HepG2 (cell line): ENCODE results near the gene GBP2. TPM values are rescaled to one million over a fixed set of nuclear protein-coding genes. Genes with fewer than 3 reads are reported as not detected.
"Not testable (repeated sequence)": the region's sequence is repeated elsewhere in the genome, so short reads cannot be mapped to it uniquely, and the experiment has no call there.

ENCODE experiments used
- ATAC-seq: fragments of 200-7000 bp; cut with Tn5 transposase; 3 replicates; pipeline ENCODE4 v1.9.1; 2020; ENCODE audit warnings: mild to moderate bottlenecking, moderate library complexity
- BruUV-seq: library from RNA; stranded (reverse); fragments of 400-500 nt; replicated peaks from 2 replicates; lab custom pipeline; 2021; lab: Mats Ljungman, UMichigan
- CTCF ChIA-PET: fragments of 300-600 bp; formaldehyde crosslinking; extraction: SDS; loops from one replicate; lab custom pipeline; 2021; ENCODE audit warnings: low total read pairs, inconsistent platforms, low intra/inter-chr PET ratio; lab: Yijun Ruan, JAX
- POLR2A ChIA-PET: fragments of 350-600 bp; sonication (Branson Sonifier 250); formaldehyde crosslinking; loops from one replicate; lab custom pipeline; 2020; ENCODE audit warnings: antibody characterized with exemption, inconsistent platforms; lab: Yijun Ruan, JAX
- DNase-seq: peaks from one replicate; pipeline ENCODE4 v3.0.0-alpha.2; 2015; ENCODE audit warnings: low spot score
- FAIRE-seq: peaks from 3 replicates; lab custom pipeline; 2011; peaks lifted over from hg19 to GRCh38; lab: Jason Lieb, UNC
- H2AFZ ChIP-seq: one replicate; pipeline ENCODE4 v1.6.1; 2011; ENCODE audit warnings: low read length, inconsistent platforms
- H3K27ac ChIP-seq: fragments of 300-600 bp; 3 replicates; pipeline ENCODE4 v1.8.0; 2011; ENCODE audit warnings: mixed run types, mild to moderate bottlenecking, mixed read lengths, low read length, inconsistent platforms; ENCODE audit not compliant: insufficient read depth; ENCODE audit errors: extremely low read length
- H3K27me3 ChIP-seq, 2 experiments: fragments of 200-600 bp in 1 of 2; 2 replicates in 1 of 2; 3 replicates in 1 of 2; pipeline versions ENCODE4 v1.6.0 to v1.8.0; 2011; ENCODE audit warnings: low read length in 2 of 2, mild to moderate bottlenecking in 2 of 2, moderate library complexity in 2 of 2, inconsistent platforms in 1 of 2; ENCODE audit not compliant: insufficient read depth in 2 of 2, control insufficient read depth in 1 of 2
- H3K36me3 ChIP-seq, 2 experiments: fragments of 200-600 bp in 1 of 2; replicated peaks in 1 of 2; 2 replicates in 1 of 2; 3 replicates in 1 of 2; pipeline versions ENCODE4 v1.5.1 to v1.8.0; 2011; ENCODE audit warnings: low read length in 2 of 2, inconsistent platforms in 1 of 2; ENCODE audit not compliant: insufficient read depth in 2 of 2, control insufficient read depth in 1 of 2
- H3K4me1 ChIP-seq: 2 replicates; pipeline ENCODE4 v1.5.1; 2012; ENCODE audit warnings: low read length, inconsistent platforms; ENCODE audit not compliant: insufficient read depth
- H3K4me2 ChIP-seq: 2 replicates; pipeline ENCODE4 v1.6.0; 2011; ENCODE audit warnings: low read depth, low read length, inconsistent platforms
- H3K4me3 ChIP-seq, 3 experiments: fragments of 200-600 bp in 1 of 3; sonication (generic), shearing (Covaris generic) in 1 of 3; replicated peaks in 1 of 3; 2 replicates each; pipeline ENCODE4 v1.5.1; 2011 to 2016; ENCODE audit warnings: low read length in 3 of 3, inconsistent platforms in 2 of 3, low read depth in 2 of 3, mild to moderate bottlenecking in 2 of 3, control low read depth in 1 of 3, mixed read lengths in 1 of 3; ENCODE audit not compliant: insufficient read depth in 1 of 3
- H3K79me2 ChIP-seq: one replicate; pipeline ENCODE4 v1.6.1; 2011; ENCODE audit warnings: low read length, inconsistent platforms; ENCODE audit not compliant: insufficient read depth
- H3K9ac ChIP-seq: 2 replicates; pipeline ENCODE4 v1.6.0; 2011; ENCODE audit warnings: mild to moderate bottlenecking, low read depth, low read length, inconsistent platforms; ENCODE audit not compliant: insufficient read depth
- H3K9me3 ChIP-seq: 2 replicates; pipeline ENCODE4 v1.5.1; 2012; ENCODE audit warnings: mild to moderate bottlenecking, low read length
- H4K20me1 ChIP-seq: 2 replicates; pipeline ENCODE4 v1.6.0; 2011; ENCODE audit warnings: inconsistent platforms, mild to moderate bottlenecking, low read length, moderate library complexity; ENCODE audit not compliant: insufficient read depth
- AHDC1 ChIP-seq: sonication (generic); formaldehyde crosslinking; IDR thresholded peaks from 2 replicates; pipeline ENCODE4 v1.5.1; 2020; ENCODE audit warnings: mild to moderate bottlenecking, missing genetic modification reagents, borderline replicate concordance
- ASH2L ChIP-seq: fragments of 300-600, 200-600 bp; sonication (generic); IDR thresholded peaks from 2 replicates; pipeline ENCODE4 v1.7.0; 2017; ENCODE audit warnings: low read depth, mild to moderate bottlenecking, moderate library complexity, mixed read lengths, low read length; ENCODE audit not compliant: insufficient read length
- FOSL1 ChIP-seq: sonication (generic); formaldehyde crosslinking; IDR thresholded peaks from 2 replicates; pipeline ENCODE4 v1.9.0; 2021; ENCODE audit warnings: missing genetic modification reagents, borderline replicate concordance
- HES4 ChIP-seq: sonication (generic); formaldehyde crosslinking; IDR thresholded peaks from 2 replicates; pipeline ENCODE4 v1.9.0; 2021; ENCODE audit warnings: mild to moderate bottlenecking, missing genetic modification reagents, borderline replicate concordance
- JUNB ChIP-seq: sonication (generic); formaldehyde crosslinking; IDR thresholded peaks from 2 replicates; pipeline ENCODE4 v1.8.0; 2022; ENCODE audit warnings: missing genetic modification reagents, mild to moderate bottlenecking, borderline replicate concordance
- SNRNP70 ChIP-seq: fragments of 200-400 bp; formaldehyde crosslinking; IDR thresholded peaks from 2 replicates; pipeline ENCODE4 v1.6.1; 2017; ENCODE audit warnings: mild to moderate bottlenecking, low read depth, low read length, moderate library complexity
- ZNF572 ChIP-seq: sonication (generic); formaldehyde crosslinking; IDR thresholded peaks from 2 replicates; pipeline ENCODE4 v1.5.1; 2020; ENCODE audit warnings: mild to moderate bottlenecking, missing genetic modification reagents
- ZNF724P ChIP-seq: sonication (generic); formaldehyde crosslinking; IDR thresholded peaks from 2 replicates; pipeline ENCODE4 v1.8.0; 2022; ENCODE audit warnings: missing genetic modification reagents, borderline replicate concordance
- ZNF780A ChIP-seq: sonication (generic); formaldehyde crosslinking; IDR thresholded peaks from 2 replicates; pipeline ENCODE4 v1.8.0; 2022; ENCODE audit warnings: mild to moderate bottlenecking, missing genetic modification reagents, moderate library complexity
- ZNF784 ChIP-seq: sonication (generic); formaldehyde crosslinking; IDR thresholded peaks from 2 replicates; pipeline ENCODE4 v1.5.1; 2020; ENCODE audit warnings: missing genetic modification reagents, mild to moderate bottlenecking, borderline replicate concordance
- WGBS: methylation state at CpG from one replicate; pipeline ENCODE4 v1.1.6; 2017; ENCODE audit warnings: low lambda C conversion rate; 5-methylcytosine and 5-hydroxymethylcytosine counted together
- in situ Hi-C: cut with HindIII; loops from 2 replicates; pipeline ENCODE4 v1.10.0; 2017; ENCODE audit warnings: low pct_unique_long_range_greater_than_20kb; ENCODE audit not compliant: extremely low pct_ligation_motif_present
- intact Hi-C: fragments of 100-400 bp; cut with micrococcal nuclease; formaldehyde crosslinking; loops from one replicate; pipeline ENCODE4 v1.10.0; 2022; ENCODE audit not compliant: unreplicated experiment
- polyA plus RNA-seq, 8 experiments: library from polyadenylated mRNA; depleted of rRNA in 3 of 8; stranded (reverse) in 7 of 8; unstranded in 1 of 8; fragments of >200 nt; fragmentation: Illumina TruSeq in 4 of 8; extraction: Trizol in 4 of 8; gene quantifications; 2 replicates each; pipeline versions ENCODE4 v1.2.1 to v1.2.3, GENCODE V29; 2011 to 2016; ENCODE audit warnings: low read depth in 4 of 8, missing spikeins in 1 of 8, mixed read lengths in 1 of 8; ENCODE audit not compliant: insufficient read depth in 1 of 8
- total RNA-seq, 5 experiments: library from RNA; depleted of rRNA; stranded (reverse); fragments of >200 nt; fragmentation: Illumina TruSeq; extraction: Trizol; gene quantifications; 2 replicates each; pipeline ENCODE4 v1.2.3, GENCODE V29; 2016; ENCODE audit warnings: low read depth in 1 of 5

GBP2 gene
- total and polyA plus RNA-seq, 2 of the 13 experiments (the other 11 are each of a cell fraction or from before 2014, with no cell fraction given) = 5.1 to 6.2 TPM

- intact Hi-C loops = no loop called here
- H3K27me3 ChIP-seq = no peaks in the 10 kb centered on the region
- H2AFZ ChIP-seq = no peak overlapping the region
- H3K36me3 ChIP-seq = no peaks in the 10 kb centered on the region
- H4K20me1 ChIP-seq = no peaks in the 10 kb centered on the region
- in situ Hi-C loops = loop anchor here (25.0 kb wide), 1 partner anchor 281 kb away; the partner anchor contains the start of gene GBP6
- no peaks in the 10 kb centered on the region for H3K79me2 ChIP-seq
- ATAC-seq = no peak
- H3K27ac ChIP-seq = no peak overlapping the region
- CTCF ChIA-PET = no interaction called here
- no peak for FAIRE-seq
- no peak for TF ChIP-seq JUNB (CRISPR knock-in tag)
- TF ChIP-seq ZNF780A (CRISPR knock-in tag) = no peak
- no peak for TF ChIP-seq ZNF784
- no peak for TF ChIP-seq AHDC1 (CRISPR knock-in tag)
- no peak for TF ChIP-seq HES4 (CRISPR knock-in tag)
- no peak for TF ChIP-seq SNRNP70
- TF ChIP-seq FOSL1 (CRISPR knock-in tag) = no peak
- no peak for TF ChIP-seq ASH2L
- TF ChIP-seq ZNF572 = no peak
- no peak for TF ChIP-seq ZNF724P
- H3K4me1 ChIP-seq = no peaks in the 10 kb centered on the region
- DNase-seq = no peak
- no peak overlapping the region for H3K4me2 ChIP-seq
- BruUV-seq = no TSS peak
- H3K9me3 ChIP-seq = no peaks in the 10 kb centered on the region
- POLR2A ChIA-PET = no interaction called here
- 15% methylated on average over 3 of the region's 3 CpGs for WGBS
- H3K4me3 ChIP-seq = no peak overlapping the region
- no peak overlapping the region for H3K9ac ChIP-seq
Measured at GRCh38 chr1:89081005-89081404, 44.9 kb downstream of the GBP2 start.

GRCh38 chr1:89080068-89080467, 45.8 kb downstream of the GBP2 start:
- ATAC-seq, H3K9ac ChIP-seq, POLR2A ChIA-PET, H2AFZ ChIP-seq, H3K27me3 ChIP-seq, DNase-seq, H3K27ac ChIP-seq, H3K4me3 ChIP-seq, H3K36me3 ChIP-seq, H4K20me1 ChIP-seq, H3K9me3 ChIP-seq, intact Hi-C loops, H3K79me2 ChIP-seq, CTCF ChIA-PET, H3K4me1 ChIP-seq, FAIRE-seq, H3K4me2 ChIP-seq, BruUV-seq: not testable (repeated sequence)
- in situ Hi-C loops = loop anchor here (25.0 kb wide), 1 partner anchor 282 kb away; the partner anchor contains the start of gene GBP6
- 0% methylated on average over 2 of the region's 7 CpGs for WGBS
